CD4-positive, alpha-beta T cell treated with Interleukin-4 for 1 hour (primary cell): ENCODE results near the gene CIB4.

ENCODE experiments used
- DNase-seq, 2 donors: peaks; one replicate each; pipeline ENCODE4 v3.0.0-alpha.2; 2020 to 2022

Gene CIB4

DNA sequence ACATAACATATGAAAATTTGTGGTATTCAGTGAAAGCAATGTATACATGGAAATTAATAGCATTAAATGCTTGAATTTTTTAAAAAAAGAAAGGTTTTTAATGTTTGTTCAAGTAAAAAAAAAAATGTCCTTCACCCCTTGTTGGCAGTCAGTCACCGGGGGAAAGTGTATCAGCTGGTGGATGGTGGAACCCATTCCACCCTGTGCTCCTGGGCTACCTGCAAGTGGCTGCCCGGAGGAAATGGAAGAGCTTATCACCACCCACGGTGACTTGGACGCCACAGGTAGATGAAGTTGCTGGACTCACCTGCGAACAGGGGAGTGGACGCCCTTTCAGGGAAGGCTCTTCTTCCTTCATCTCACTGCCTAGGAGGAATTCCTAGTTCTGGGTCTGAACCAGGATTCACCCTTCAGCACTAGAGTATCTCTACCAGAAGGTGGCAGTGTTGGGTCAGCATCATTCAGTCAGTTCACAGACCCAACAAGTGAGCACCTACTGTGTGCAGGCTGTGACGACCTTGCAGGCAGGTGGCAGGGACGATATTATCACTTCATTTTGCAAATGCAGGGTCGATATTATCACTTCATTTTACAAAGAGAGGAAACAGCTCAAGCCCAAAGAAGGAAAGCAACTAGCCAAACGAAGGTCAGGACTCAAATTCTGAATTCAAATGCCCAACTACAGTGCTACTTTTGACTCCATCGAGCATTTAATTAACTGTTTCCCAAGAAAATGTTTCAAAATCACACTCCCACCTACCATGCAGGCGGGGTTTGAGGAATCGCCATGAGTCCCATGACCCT, 35.8 kb downstream of the CIB4 start:
- peak; percentile 32 to 42 for DNase-seq

GRCh38 chr2:26602575-26602974, 38.6 kb downstream of the CIB4 start:
- DNase-seq, result no peak

DNA sequence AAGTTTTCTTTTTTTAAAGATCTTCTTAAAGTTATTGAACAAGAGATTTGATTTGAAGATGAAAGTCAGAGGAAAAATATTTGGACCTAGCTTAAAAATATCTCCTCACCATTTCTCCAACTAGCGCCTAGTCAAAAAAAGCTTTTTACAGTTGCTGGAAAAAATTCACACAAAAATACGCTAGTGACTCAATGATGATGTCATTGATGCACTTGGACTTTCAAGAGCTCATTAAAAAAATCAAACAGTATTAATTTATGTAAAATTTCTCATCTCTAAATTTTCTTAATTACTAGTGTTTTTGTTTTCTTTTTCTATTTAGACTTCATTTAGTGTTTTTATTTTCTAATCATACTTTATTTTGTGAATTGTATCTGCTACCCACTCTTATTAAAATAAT, 41.8 kb downstream of the CIB4 start:
- DNase-seq, result no peak

DNA sequence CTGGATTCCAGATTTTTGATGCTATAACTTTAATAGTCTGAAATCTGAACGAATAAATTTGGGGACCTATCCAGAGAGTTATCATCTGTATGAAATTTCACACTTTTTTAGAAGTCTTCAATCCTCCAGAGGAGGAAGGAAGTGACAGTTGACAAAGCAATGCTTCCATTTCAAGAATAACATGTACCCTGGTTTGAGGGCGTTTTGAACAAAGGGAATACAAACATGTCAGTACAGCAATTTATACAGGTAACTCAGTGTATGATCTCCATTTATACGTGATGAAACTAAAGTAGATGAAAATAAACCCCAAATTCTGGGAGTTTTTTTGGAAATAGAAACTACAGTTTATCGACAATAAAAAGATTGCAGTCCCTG, 42.2 kb downstream of the CIB4 start:
- DNase-seq, result no peak

- DNase-seq, result peak in 1 of 2 donors; percentile 3
These were observed 42.7 kb downstream of the CIB4 start for GRCh38 chr2:26598336-26598995.

- no peak for DNase-seq
These were observed 44.0 kb downstream of the CIB4 start for GRCh38 chr2:26597197-26597596.

DNA sequence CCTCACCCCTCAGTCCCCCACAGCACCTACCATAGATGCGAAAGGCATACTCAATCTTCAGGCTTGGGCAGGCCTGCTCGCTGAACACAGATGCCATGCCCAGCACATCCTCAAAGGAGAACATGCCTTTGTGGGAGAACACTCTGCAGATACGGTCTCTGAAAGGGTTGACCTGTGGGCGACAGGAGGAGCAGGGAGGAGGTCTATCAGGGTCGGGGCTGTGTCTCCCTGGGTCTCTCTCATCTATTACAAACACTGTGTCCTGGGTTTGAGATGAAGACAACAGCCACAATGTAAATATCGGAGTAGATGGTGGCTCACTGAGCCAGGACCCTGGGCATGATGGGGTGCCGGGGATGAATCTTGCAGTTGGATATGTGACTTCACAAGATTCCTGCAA, 46.0 kb downstream of the CIB4 start:
- DNase-seq, result no peak

- DNase-seq, result no peak
These were observed 49.3 kb downstream of the CIB4 start for GRCh38 chr2:26591619-26592505.

DNA sequence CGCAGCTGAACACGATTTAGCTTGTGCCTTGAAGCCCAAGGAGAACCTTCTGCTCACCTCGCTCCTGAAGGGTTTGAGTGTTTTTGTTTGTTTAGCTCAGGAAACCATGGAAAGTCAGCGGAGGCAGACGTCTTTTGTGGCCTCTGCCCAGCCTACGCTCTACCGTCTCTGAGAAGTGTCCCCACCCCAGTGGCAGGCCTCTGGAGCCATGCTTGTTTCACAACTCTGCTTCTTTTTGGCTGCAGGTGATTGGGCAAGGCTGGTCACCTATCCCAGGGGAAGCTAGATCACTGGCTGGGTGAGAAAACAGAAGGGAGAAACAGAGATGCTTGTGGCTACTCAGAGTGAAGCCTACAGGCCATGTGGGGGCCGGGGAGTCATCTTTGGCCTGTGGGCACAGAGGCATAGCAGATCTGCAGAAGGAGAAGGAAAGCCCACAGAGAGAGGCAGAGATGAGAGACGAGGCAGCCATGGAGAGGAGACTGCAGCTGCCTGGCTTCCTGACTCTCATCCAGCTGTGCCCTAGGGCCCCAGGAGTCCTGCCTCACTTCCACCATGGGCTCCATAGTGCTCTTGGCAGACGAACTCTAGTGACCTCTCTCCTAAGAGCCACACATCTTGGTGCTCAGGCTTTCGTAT, 50.1 kb downstream of the CIB4 start:
- DNase-seq, result peak in 1 of 2 donors; percentile 6

DNA sequence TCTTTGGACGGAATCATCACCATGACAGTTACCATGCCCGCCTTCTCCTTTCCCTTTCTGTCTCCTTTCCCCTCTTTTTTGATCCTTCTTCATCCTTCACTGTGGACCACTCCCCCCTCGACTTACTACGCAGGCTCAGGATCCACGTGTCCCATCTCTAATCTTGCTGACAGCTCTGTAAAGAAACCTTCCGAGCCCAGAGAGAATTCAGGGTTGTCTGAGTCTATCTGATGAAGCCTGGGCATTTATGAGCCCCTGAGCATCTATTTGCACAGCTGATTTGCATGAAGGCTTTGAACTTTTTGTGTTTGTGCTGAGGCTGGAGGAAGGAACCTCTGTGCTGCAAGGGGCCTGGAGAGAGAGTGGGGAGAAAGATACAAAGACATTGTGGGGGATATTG, 50.7 kb downstream of the CIB4 start:
- DNase-seq, result peak in 1 of 2 donors; percentile 7

DNA sequence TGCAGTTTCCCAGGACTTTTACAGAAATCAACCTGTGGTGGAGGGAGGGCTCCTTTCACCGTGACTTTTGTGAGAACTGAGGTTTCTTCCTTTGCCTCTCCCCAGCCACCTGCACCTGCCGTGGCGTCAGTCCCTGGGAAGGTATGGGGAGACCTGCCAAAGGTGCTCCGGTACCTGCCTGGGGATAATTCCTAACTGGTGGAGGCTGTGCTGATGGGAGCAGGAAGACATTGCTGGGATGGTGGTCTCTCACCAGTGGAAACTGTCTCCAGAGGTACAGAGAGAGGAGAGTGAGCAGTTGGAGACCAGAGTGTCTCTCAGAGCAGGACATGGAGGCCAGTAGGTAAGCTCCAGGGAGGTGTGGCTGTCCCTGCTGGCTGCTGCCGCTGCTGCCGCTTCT, 52.6 kb downstream of the CIB4 start:
- DNase-seq, result peak in 1 of 2 donors; percentile 2

DNA sequence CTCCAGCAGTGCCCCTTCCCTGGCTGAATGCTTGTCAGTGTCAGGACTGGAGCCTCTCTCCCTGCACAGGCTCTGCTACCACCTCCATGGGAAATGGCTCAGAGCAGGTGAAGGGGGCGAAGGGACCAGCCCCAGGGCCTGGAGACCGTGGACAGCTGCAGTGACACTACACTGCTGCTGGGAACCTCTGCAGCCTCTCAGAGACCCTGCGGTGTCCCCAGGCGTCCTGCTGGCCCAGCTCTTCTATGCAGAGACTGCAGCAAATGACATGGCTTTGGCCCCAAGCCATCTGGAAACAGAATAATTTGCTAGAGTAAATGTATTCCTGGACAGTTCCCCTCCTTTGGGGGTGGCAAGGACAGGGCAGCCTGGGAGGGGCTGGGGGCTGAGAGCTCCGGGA, 53.2 kb downstream of the CIB4 start:
- peak in 1 of 2 donors; percentile 1 for DNase-seq

- no peak for DNase-seq
These were observed 55.2 kb downstream of the CIB4 start for GRCh38 chr2:26585966-26586365.

DNA sequence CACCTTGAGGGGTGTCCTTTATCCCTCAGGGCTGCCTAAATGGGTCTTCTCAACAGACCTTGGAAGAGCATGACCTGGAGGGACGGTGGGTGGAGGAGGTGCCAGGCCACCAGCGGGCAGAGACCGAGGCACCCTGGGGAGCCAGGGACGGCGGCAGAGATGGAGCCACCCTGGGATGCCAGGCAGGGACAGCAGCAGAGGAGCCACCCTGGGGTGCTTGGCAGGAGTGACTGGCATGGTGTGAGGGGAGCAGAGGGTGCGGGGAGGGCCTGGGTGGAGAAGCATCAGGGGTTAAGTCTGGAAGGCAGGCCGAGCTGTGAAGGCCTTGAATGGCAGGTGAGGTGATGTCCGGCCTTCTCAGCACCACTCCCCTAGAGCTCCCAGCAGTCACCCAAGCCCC, 56.1 kb downstream of the CIB4 start:
- DNase-seq, result peak in 1 of 2 donors; percentile 4

- DNase-seq, result peak in 1 of 2 donors; percentile 10
These were observed 56.5 kb downstream of the CIB4 start for GRCh38 chr2:26584656-26585055.

DNA sequence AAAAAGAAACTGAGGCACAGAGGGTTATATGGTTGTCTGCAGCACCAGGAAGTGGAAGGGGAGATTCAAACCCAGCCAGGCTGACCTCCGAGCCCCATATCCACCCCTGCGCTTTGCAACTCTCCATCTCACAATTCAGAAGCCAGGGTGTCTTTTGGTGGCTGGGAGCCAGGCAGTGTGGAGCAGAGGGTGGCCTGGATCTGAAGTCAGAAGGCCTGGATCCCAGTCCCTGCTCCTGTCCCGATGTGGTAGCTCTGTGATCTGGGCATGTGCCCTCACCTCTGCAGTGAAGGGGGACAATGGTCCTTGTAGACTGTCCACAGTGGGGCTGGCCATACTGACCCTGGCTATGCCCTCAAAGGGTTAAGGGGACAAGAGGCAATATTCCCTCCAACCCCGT, 57.0 kb downstream of the CIB4 start:
- DNase-seq, result no peak

GRCh38 chr2:26583381-26583911, 57.7 kb downstream of the CIB4 start:
- DNase-seq, result peak in 1 of 2 donors; percentile 9

GRCh38 chr2:26582890-26583289, 58.3 kb downstream of the CIB4 start:
- peak in 1 of 2 donors; percentile 1 for DNase-seq

- DNase-seq, result peak in 1 of 2 donors; percentile 1
These were observed 58.9 kb downstream of the CIB4 start for GRCh38 chr2:26581991-26582842.

DNA sequence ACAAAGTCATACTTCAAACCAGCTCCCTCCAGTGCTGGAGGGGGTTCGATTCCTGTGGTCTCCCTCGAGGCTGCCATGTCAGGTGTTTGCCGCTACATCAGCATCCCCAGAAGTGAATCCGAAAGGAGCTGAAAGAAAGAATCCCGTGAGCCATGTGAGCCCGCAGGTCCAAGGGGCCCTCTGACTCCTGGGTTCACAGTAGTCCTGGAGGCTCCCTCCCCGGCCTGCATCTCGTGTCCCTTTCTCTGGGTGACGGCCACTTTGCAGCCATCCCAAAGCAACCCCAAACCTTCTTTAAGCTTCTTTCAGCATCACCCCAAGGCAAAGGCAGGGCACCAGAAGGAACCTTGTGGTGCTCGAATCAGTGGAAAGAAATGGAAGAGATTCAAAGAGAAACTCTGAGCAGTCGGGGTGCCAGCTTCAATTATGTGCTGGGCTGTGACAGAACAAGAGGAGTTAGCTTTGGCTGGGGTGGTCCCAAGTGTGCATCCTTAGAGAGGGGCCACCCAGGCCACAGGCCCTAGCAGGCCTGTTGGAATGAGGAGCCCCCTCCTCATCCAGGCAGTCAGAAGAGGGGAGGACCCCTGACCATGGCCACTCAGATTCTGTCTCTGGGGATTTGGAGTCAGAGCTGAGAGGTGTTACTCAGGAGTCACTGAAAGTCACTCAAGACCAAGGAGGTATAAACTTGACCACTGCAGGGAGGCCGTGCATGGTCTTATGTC, 59.7 kb downstream of the CIB4 start:
- no peak for DNase-seq

DNA sequence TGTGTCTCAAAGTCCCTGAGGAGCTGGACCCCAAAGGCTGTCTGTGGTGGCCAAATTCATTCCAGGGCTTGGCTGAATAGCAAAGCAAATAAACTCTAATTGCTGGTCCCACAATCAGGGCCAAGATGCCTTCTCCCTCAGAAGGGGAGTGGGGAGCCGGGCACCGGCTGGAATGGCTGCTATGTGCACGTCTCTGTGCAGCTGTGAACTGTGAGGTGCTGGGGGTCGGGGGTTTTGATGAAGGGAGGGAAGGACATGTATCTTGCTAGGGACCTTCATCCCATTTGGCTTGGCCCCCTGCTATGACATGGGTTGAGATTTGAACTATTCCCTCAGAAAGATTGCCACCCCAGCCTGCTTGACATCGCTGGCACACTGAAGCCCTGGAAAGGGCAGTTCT, 60.4 kb downstream of the CIB4 start:
- no peak for DNase-seq
